Duodenal mucosa (tissue), 2 donors: ENCODE data around the gene FAM111B.

Experiments used
- H3K27ac ChIP-seq: one replicate; pipeline ENCODE4 v1.7.0; 2013; ENCODE audit warnings: low read depth, low read length
- H3K27me3 ChIP-seq, 2 donors: one replicate each; pipeline ENCODE4 v1.7.0; 2013; ENCODE audit warnings: low read length in 2 of 2, control low read depth in 1 of 2; ENCODE audit not compliant: insufficient read depth in 2 of 2, control insufficient read depth in 1 of 2
- H3K36me3 ChIP-seq, 2 donors: one replicate each; pipeline ENCODE4 v1.7.0; 2013; ENCODE audit warnings: low read length in 2 of 2, control low read depth in 1 of 2; ENCODE audit not compliant: insufficient read depth in 2 of 2, control insufficient read depth in 1 of 2
- H3K4me1 ChIP-seq, 2 donors: one replicate each; pipeline ENCODE4 v1.7.0; 2013; ENCODE audit warnings: low read length in 2 of 2, control low read depth in 1 of 2; ENCODE audit not compliant: insufficient read depth in 2 of 2, control insufficient read depth in 1 of 2
- H3K4me3 ChIP-seq, 2 donors: one replicate each; pipeline ENCODE4 v1.7.0; 2013; ENCODE audit warnings: low read length in 2 of 2, low read depth in 1 of 2
- H3K9ac ChIP-seq, 2 donors: one replicate each; pipeline ENCODE4 v1.7.0; 2013; ENCODE audit warnings: low read length in 2 of 2, low read depth in 1 of 2
- H3K9me3 ChIP-seq, 2 donors: one replicate each; pipeline ENCODE4 v1.7.0; 2013; ENCODE audit warnings: low read length in 2 of 2, control low read depth in 1 of 2; ENCODE audit not compliant: control insufficient read depth in 1 of 2

FAM111B gene

GRCh38 chr11:59175091-59175501 is 68.1 kb downstream of the FAM111B start:
- Histone ChIP-seq H3K9ac (peak overlapping the region; percentile 5 to 77), H3K4me1 (peaks cover 29 to 37% of the 10 kb centered on the region in 2 donors), H3K36me3 (peaks cover 0 to 17% of the 10 kb centered on the region in 2 donors), H3K9me3 (no peaks in the 10 kb centered on the region), H3K4me3 (peak overlapping the region; percentile 67 to 75), H3K27me3 (no peaks in the 10 kb centered on the region), H3K27ac (peak overlapping the region; percentile 90)

- peak overlapping the region in 1 of 2 donors; percentile 77 for H3K9ac ChIP-seq
- H3K36me3 ChIP-seq = peaks cover 0 to 17% of the 10 kb centered on the region in 2 donors
- no peak overlapping the region for H3K4me3 ChIP-seq
- no peaks in the 10 kb centered on the region for H3K9me3 ChIP-seq
- no peaks in the 10 kb centered on the region for H3K27me3 ChIP-seq
- H3K4me1 ChIP-seq = peaks cover 29 to 37% of the 10 kb centered on the region in 2 donors
- no peak overlapping the region for H3K27ac ChIP-seq
Measured at GRCh38 chr11:59176330-59176729, 69.3 kb downstream of the FAM111B start.
